HuH-7 (cell line): ENCODE data around the gene NCAPD2.
A peak's percentile ranks its signal among the peaks of the same experiment; 100 is the strongest.
"Not testable (repeated sequence)": the region's sequence is repeated elsewhere in the genome, so short reads cannot be mapped to it uniquely, and the experiment has no call there.

Experiments
- DNase-seq: peaks from one replicate; pipeline ENCODE4 v3.0.0; 2011; ENCODE audit warnings: low spot score

Gene NCAPD2

DNA sequence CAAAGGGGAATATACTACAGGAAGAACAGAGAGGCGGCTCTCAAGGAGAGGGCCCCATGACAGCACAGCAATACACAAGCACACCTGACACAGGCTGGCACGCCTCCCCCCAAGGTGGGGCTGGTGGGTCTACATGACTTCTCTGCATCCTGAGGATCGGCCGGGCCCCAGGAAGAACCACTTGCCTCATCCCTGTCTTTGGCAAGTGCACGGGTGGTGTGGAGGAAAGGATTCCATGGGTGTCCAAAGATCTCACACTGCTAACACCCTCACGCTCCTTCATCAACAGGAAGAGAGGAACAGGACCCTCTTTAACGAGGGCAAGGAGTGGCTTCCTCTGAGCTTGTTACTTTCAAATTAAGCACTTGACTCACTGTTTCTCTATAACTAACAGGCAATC lies 30.7 kb upstream of the NCAPD2 start:
- no peak for DNase-seq

DNA sequence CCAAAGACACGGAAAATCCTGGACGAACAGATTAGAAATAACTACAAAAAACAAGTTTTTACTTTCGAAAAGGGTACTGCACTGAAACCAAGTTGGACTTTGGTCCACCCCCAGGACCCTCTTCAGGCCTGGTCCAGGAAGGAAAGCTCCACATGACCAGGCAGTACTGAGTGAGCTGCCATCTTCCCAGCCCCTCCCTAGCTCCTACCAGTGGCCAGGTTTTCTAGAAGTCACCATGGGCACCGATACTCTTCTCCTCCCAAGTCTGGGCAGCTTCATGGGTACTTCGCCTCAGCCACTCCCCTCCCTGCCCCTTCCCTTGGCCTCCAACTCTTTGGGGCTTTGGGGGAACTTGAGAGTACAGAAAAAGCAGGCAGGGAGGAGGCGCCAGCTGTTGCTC lies 30.0 kb upstream of the NCAPD2 start:
- no peak for DNase-seq

DNA sequence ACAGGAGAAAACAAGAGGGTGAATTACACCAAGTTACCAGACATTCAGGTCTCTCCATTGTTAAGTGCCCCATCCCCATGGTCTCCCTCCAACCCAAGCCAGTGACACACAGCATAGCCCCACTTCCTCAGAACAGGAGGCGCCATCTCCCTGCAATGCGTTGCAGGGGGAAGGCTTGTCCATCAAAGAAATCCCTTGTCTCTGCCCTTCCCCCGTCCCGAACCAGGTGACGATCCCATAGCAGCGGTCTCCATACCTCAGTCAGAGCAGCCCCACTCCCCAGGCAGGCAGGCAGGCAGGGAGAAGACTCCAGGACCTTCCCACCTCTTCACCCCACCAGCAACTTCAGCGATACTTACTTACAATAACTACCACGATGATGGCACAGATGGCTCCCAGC lies 29.4 kb upstream of the NCAPD2 start:
- no peak for DNase-seq

DNA sequence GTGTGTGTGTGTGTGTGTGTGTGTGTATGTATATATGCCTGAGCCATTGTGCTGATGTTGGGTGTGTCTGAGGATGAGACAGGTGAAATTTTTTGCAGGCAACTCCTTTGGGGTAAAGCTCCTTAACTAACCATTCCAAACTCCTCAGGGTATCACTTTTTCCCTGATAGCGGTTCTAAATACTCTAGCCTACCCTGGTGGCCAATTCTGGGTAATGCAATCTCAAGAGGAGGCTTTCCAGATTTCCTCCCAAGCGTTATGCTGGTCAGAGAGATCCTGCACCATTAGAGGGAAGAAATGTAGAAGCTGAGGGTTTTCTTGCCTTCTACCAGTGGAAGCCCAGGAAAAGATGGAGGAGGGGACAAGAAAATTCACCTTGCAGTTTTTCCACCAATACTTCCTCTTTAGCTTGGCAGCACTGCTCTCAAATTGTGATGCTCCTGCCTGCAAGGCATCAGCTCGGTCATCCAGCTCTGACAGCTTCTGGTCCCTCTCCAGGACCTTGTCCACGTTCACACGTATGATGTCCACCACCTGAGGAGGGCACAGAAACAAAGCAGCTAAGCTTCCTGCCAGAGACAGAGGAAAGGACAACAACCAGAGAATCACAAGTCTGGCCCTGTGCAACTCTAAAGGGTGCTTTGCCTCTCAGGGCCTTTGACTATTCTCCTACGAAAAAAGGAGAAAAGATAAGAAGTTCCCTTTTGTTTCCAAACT lies 28.3 kb upstream of the NCAPD2 start:
- peak; percentile 84 for DNase-seq

DNA sequence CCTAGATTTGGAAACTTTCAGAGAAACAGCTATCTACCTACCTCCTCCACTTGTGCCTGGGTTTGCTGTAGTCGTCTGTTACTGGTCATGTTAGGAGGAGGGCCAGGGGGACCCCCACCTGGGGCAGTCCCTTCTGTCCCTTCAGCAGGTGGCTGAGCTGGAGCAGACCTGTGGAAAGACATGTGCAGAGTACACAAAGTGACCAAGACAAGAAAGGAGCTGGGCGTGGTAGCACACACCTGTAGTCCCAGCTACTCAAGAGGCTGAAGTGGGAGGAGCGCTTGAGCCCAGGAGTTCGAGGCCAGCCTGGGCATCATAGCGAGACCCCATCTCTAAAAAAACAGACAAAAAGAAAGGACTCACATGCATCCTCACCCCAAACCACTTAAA lies 27.7 kb upstream of the NCAPD2 start:
- DNase-seq: no peak

DNA sequence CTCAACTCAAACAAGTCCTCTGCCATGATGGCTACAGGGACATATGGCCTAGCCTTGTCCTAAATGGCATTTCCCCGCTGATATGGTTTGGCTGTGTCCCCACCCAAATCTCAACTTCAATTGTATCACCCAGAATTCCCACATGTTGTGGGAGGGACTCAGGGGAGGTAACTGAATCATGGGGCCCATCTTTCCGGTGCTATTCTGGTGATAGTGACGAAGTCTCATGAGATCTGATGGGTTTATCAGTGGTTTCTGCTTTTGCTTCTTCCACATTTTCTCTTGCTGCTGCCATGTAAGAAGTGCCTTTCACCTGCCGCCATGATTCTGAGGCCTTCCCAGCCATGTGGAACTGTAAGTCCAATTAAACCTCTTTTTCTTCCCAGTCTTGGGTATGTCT lies 27.2 kb upstream of the NCAPD2 start:
- DNase-seq: not testable (repeated sequence)

DNA sequence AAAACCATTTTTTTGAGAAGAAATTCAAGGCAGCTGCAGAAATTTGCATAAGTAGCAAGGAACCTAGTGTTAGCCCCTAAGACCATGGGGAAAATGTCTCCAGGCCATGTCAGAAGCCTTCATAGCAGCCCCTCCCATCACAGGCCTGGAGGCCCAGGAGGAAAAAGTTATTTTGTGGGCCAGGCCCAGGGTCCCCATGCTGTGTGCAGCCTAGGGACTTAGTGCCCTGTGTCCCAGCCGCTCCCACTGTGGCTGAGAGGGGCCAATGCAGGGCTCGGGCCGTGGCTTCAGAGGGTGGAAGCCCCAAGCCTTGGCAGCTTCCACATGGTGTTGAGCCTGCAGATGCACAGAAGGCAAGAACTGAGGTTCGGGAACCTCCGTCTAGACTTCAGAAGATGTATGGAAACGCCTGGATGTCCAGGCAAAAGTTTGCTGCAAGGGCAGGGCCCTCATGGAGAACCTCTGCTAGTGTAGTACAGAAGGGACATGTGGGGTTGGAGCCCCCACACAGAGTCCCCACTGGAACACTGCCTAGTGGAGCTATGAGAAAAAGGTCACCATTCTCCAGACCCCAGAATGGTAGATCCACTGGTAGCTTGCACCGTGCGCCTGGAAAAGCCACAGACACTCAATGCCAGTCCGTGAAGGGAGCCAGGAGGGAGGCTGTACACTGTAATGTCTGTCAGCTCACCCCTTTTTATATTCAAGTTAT lies 26.2 kb upstream of the NCAPD2 start:
- not testable (repeated sequence) for DNase-seq

DNA sequence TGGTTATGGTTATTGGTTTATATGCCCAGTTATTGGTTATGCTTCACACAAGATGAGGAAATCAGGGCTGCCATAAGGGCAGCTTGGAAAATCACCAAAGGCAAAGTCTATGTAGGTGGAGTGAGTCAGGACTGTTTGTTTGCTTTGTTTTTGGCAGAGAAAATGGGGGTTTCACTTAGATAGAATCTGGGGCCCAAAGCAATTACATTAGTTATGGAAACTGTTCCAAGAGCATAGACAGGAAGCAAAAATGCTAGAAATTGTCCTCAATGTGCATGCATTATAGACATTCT lies 25.7 kb upstream of the NCAPD2 start:
- DNase-seq: no peak

DNA sequence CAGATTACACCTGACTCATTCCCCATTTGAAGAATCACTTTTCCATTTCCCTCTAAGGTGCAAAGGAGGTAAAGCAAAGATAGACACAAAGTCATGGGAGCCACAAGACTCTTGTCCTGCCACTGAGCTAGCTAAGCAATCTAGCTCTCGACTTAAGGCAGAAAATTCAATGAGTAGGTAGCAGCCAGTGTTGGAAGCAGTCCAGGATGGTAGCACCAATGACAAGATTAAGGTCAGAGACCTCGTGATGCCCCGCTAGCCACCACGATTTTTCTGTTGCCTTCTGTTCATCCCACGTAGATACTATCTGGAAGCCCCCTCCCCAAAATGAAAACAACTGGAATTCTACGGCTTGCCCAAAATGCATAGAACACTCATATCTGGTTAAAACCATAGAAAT lies 24.8 kb upstream of the NCAPD2 start:
- DNase-seq: no peak

DNA sequence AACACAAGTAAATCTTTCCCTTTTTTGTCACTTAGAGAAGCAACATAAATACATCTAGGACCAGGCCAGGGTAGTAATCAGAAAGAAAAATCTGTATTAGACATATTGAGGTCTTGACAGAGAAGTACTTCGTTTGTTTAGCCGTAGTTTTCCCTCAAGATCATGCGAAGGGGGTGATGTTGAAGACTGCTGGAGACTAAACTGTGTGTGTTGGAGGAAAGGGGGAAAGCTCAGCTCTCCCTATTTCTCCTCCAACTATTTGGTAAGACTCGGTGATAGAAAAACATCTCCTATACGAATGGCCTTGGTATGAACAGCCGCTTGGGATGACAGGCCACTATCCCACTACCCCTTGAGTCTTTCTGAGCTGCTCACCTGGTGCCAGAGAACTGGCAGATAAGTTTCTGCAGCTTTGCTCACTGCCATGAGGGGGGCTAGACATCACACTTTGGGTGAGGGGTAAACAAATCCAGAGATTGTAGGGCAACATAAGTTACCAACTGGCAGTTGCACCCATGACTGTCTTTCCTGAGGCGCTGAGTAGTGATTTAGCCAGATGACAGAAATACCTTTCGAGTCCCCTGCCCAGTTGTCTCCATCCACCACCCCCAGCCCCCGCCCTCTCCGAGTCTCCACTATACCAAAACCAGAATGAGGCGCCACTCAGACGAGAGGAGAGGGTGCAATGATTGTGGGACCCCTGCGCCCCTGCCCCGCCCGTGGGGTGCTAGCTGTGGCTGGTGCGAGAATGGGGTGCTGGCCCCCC lies 24.1 kb upstream of the NCAPD2 start:
- DNase-seq: peak; percentile 30

DNA sequence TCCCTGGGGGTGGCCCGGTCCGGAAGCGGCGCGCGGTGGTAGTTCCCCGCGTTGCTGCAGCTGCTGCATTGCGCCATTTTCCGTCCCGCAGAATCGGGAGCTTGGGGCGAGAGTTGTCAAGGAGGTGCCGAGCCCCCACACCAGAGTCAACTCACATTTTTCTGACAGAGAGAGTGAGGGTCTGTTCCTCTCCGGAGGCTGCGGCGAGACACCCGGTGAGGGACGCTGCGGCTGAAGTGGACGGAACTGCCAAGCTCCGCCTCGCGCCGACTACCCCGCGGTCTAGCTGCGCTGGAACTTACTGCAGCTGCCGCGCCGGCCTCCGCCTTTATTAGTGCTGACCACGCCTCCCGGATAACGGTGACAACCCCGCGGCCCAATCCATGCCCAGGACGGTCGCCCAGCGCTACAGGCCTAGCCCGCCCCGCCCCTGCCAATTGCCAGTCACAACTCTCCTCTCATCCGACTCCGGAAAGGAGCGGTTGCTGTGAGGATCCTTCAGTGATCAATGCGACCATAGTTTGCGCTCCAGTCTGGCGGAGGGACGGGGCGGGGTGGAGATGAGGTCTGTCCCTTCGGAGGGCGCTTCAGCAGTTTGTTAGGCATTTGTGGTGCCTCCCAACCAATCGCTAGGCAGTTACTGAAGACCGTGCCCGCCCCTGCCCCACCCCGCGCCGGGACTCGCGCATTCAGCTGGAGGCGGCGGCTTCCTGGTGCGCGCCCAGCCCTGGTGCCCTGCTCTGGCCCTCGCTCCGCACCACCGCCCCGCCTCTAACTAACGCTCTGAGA lies 23.3 kb upstream of the NCAPD2 start, which contains the start of gene VAMP1:
VAMP1 (minus strand) TSS at position 303 of the 789 bp plus-strand sequence; CDS start at position 157, 146 bp downstream.
- peak; percentile 98 for DNase-seq

DNA sequence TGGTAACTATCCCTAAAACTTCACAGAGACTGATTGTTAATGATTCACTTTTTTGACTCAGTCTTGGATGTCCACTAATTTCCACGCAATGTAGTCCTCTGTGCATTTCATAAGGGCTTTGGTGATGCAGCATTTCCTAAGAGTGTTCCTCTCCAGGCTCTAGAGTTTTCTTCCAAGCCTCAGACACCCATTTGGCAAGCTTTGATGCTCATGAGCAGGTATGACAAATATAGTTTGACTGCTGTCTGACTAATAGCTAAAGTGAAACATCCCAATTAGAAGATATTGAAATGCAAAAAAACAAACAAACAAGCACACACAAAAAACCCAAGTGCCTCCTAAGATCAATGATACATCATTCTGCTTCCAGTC lies 21.9 kb upstream of the NCAPD2 start:
- no peak for DNase-seq

DNA sequence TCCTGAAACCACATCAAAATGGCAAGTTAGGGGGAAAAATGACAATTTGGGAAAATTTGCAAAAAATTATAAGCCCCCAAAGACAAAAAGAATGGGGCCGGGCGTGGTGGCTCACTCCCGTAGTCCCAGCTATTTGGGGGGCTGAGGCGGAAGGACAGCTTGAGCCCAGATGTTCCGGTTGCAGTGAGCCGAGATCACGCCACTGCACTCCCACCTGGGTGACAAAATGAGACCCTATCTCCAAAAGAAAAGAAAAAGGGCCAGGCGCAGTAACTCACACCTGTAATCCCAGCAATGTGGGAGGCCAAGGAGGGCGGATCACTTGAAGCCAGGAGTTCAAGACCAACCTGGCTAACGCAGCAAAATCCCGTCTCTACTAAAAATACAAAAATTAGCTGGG lies 21.4 kb upstream of the NCAPD2 start:
- DNase-seq: no peak

DNA sequence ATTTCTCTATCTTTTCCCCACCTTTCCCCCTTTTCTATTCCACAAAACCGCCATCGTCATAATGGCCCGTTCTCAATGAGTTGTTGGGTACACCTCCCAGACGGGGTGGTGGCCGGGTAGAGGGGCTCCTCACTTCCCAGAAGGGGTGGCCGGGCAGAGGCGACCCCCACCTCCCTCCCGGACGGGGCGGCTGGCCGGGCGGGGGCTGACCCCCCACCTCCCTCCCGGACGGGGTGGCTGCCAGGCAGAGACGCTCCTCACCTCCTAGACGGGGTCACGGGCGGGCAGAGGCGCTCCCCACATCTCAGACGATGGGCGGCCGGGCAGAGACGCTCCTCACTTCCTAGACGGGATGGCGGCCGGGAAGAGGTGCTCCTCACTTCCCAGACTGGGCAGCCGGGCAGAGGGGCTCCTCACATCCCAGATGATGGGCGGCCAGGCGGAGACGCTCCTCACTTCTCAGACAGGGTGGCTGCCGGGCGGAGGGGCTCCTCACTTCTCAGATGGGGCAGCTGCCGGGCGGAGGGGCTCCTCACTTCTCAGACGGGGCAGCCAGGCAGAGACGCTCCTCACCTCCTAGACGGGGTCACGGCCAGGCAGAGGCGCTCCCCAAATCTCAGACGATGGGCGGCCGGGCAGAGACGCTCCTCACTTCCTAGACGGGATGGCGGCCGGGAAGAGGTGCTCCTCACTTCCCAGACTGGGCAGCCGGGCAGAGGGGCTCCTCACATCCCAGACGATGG lies 18.5 kb upstream of the NCAPD2 start:
- not testable (repeated sequence) for DNase-seq

DNA sequence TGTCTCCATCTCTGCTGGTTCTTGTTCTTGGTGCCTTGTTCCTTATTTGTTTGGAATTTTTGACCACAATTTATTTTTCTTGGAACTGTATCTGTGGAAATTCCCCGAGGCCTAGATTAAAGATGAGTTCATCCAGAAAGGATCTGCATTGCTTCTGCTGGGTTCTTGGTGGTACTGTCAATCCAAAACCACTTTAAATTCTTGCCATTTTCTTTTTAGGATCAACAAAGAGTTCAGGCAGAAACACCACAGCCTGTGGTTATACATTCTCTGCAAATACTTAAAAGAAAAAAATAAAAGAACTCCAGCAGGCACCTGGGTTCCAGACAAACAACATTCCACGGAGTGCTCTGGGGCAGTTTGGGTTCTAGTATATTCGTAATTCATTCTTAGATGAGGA lies 17.4 kb upstream of the NCAPD2 start:
- no peak for DNase-seq

DNA sequence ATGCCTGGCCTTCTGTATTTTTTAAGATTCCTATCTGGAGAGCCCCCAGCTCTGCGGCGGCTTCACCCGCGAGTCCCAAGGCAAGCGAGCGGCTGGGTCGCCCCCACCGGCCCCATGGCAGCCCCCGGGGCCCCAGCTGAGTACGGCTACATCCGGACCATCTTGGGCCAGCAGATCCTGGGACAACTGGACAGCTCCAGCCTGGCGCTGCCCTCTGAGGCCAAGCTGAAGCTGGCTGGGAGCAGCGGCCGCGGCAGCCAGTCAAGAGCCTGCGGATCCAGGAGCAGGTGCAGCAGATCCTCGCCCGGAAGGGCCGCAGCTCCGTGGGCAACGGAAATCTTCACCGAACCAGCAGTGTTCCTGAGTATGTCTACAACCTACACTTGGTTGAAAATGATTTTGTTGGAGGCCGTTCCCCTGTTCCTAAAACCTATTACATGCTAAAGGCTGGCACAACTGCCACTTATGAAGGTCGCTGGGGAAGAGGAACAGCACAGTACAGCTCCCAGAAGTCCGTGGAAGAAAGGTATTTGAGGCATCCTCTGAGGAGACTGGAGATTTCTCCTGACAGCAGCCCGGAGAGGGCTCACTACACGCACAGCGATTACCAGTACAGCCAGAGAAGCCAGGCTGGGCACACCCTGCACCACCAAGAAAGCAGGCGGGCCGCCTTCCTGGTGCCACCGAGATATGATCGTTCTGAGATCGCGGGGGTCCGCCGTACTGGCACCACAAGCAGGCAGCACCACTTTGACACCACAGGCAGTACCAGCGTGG lies 16.1 kb upstream of the NCAPD2 start:
- DNase-seq: not testable (repeated sequence)

DNA sequence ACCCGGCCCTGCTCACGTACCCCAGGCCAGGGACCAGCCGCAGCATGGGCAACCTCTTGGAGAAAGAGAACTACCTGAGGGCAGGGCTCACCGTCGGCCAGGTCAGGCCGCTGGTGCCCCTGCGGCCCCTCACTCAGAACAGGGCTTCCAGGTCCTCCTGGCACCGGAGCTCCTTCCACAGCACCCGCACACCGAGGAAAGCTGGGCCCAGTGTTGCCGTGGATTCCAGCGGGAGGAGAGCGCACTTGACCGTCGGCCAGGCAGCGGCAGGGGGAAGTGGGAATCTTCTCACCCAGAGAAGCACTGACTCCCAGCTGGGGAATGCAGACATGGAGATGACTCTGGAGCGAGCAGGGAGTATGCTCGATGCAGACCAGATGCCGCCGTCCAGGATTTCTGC lies 15.5 kb upstream of the NCAPD2 start:
- DNase-seq: no peak

DNA sequence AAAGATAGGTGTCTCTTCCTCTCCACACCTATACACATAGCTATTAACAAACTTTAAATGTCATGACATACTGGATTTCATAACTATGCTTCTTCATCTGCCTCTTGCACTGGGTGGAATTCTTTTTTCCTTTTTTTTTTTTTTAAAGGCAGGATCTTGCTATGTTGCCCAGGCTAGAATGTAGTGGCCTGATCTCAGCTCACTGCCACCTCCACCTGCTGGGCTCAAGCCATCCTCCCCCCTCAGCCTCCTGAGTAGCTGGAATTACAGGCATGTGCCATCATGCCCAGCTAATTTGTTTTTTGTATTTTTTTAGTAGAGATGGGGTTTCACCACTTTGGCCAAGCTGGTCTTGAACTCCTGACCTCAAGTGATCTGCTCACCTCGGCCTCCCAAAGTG lies 5.7 kb upstream of the NCAPD2 start:
- DNase-seq: no peak

DNA sequence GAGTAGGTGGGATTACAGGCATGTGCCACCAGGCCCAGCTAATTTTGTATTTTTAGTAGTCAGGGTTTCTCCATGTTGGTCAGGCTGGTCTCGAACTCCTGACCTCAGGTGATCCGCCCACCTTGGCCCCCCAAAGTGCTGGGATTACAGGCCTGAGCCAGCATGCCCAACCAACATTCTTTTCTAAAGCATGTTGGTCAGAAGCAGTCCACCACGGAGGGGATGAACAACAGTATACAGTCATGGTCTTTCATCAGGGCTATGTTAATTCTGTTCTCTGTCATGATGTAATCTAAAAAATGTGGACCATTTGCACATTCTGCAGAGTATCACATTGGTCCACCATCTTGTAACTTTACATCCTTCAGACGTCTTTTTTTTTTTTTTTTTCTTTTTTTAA lies 4.5 kb upstream of the NCAPD2 start:
- no peak for DNase-seq

DNA sequence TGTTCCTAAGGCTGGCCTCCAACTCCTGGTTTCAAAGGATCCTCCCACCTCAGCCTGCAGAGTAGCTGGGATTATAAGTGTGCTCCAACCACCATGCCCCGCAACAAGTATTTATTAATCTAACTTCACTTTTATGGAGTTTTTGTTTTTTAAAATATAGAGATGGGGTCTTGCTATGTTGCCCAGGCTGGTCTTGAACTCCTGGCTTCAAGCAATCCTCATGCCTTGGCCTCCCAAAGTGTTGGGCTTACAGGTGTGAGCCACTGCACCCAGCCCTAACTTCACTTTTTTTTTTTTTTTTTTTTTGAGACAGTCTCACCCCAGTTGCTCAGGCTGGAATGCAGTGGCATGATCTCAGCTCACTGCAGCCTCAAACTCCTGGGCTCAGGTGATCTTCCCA lies 3.2 kb upstream of the NCAPD2 start:
- DNase-seq: not testable (repeated sequence)
